Non-pigmented ciliary epithelial cell (primary cell): ENCODE measurements around the gene PRCP.

Experiments used
- DNase-seq: peaks from one replicate; pipeline ENCODE4 v3.0.0-alpha.2; 2010; ENCODE audit warnings: low read depth

The PRCP gene

DNA sequence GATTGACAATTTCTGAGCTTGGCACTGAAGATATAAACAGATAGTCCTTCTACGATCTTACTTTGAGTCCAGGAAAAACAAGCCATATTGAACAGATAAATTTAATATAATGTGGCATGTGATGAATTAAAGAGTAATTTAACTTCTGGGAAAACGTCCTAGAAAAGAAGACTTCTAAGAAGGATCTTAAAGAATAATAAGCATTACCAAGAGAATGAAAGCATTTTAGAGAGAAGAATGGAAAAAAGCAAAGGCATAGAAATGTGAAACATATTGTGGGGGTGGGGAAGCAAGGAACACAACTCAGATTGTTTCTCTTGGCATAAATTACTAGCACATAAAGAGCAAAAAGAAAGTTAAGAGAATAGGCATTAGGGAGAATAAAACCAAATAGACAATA lies 6.7 kb upstream of the PRCP start:
- no peak for DNase-seq

- no peak for DNase-seq
Measured at GRCh38 chr11:82906236-82906635, 6.0 kb upstream of the PRCP start.

DNA sequence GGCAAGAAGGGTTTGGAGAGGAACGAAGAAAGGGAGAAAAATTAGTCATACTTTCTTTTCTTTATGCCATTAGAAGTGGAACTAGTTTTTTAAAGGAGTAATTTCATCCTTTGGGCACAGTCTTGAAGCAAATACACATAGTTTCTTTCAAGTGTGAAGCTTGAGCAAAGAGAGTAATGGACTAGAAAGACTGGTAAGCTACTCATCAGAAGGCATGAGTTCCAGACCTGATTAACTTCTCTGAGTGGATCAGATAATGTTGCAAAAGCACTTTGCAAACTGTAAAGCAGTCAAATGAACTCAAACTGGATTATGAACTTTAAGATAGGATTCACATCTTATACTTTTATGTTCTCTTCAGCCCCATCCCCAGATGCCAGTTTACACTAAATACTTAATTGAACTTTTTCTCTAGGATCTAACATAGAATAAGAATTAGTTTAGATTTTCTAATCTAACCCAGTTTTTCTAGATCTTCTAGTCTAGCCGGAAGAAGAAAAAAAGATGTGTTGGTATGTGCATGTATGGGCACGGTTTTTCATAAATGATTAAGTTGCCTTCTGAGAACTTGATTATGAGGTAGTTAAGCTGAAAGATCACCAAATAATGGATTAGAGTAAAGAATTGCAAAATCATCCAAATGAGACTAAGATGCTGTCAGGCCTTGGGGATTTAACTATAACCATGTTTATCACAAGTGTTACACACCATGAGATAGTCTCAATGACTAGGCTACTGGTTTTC lies 3.8 kb upstream of the PRCP start:
- no peak for DNase-seq

GRCh38 chr11:82902880-82903279 lies 2.6 kb upstream of the PRCP start:
- no peak for DNase-seq

GRCh38 chr11:82901922-82902485 lies 1.8 kb upstream of the PRCP start:
- DNase-seq = no peak

DNA sequence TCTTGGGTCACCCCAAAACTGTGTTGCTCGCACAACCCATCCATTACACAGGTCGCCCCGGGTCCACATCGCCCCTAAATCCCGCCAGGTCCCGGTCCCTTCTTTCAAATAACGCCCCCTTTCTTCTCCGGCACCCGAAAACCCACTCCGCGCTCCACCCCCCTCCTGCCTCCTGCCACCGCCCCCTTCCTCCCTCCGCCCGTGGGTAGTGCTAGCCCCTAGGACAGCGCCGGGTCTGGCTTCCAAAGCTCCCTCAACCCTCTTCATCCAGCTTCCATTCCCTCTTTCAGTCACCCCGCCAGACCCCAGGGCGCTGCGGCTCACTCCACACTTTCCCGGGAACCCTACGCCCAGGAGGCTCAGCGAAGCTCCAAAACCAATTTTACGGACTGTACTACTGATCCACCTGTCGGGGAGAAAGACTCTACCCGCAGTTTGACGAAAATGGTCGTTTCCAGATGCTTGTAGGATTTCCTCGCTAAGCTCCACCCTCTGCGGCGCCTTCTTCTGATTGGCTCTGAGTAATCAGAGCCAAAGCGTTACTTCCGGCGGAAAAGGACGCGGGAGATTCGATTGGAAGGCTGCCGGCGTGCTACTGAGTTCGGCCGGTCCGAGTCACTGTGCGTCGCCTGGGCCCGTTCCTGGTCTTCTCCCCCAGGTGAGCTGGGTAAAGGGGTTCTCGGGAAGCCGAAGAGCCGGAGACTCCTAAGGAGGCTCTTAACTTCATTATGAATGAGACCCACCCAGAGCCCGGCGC lies 1.1 kb upstream of the PRCP start, which contains the start of gene DDIAS:
DDIAS (plus strand) TSS at position 572 of the 757 bp plus-strand sequence. CDS start 13,003 bp downstream, outside the sequence.
- peak; percentile 96 for DNase-seq

GRCh38 chr11:82899957-82900276 lies 313 bp downstream of the PRCP start:
- no peak for DNase-seq

- DNase-seq = no peak
Measured at GRCh38 chr11:82899186-82899820, 927 bp downstream of the PRCP start.

GRCh38 chr11:82898241-82898640 lies 2.0 kb downstream of the PRCP start:
- DNase-seq = no peak

GRCh38 chr11:82896183-82896582 lies 4.0 kb downstream of the PRCP start:
- DNase-seq = no peak

GRCh38 chr11:82895437-82896091 lies 4.7 kb downstream of the PRCP start:
- no peak for DNase-seq

- DNase-seq = no peak
Measured at GRCh38 chr11:82892611-82893169, 7.5 kb downstream of the PRCP start.

DNA sequence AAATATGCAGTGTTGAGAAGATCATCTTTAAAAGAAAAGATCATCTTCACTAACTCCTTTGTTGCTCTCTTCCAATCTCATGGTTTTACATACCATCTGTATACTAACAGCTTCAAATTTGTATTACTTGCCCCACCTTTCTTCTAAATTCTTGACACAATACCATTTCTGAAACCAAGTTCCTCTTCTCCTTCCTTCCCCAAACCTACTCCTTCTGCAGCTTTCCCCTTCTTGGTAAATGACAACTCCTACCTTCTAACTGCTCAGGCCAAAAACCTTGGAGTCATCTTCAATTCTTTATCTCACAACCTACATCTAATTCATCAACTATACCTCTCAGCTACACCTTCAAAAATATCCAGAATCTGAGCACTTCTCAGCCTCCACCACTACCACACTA lies 9.3 kb downstream of the PRCP start:
- DNase-seq = no peak

DNA sequence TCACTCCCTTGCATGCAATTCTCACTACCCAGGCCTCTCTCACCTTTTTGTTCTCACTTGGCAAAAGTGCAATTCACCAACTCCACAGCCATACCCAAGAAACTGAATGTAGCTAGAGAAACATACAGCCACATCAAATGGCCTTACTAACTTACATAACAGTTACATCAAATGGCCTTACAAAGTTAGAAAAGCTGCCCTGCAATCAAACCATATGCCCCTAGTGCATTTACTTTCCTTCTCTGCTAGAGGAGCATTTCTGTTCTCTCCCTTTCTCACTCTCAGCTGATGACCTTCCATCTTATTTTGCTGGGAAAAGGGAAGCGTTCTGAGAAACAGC lies 10.3 kb downstream of the PRCP start:
- no peak for DNase-seq

- DNase-seq = no peak
Measured at GRCh38 chr11:82889133-82890001, 10.9 kb downstream of the PRCP start.

GRCh38 chr11:82883853-82884252 lies 16.4 kb downstream of the PRCP start:
- no peak for DNase-seq

GRCh38 chr11:82874646-82875523 lies 25.3 kb downstream of the PRCP start:
- DNase-seq = no peak

DNA sequence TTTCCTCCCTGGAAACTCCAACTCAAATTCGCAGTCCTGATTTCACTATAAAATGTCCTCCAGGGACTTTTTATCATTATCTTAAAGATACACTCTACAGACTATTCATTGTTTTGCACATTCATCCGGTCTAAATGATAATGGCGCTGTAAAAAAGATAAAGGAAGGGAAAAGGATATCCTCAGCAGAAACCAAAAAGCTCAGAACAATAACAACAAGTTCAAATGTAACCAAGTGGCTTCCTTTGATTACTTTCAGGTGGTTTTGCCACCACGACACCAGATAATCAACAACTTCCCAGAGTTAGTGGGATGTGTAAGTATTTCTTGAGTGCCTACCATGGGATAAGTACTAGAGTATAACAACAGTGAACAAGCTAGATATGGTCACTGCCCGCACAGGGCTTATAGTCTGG lies 26.3 kb downstream of the PRCP start:
- DNase-seq = no peak

- no peak for DNase-seq
Measured at GRCh38 chr11:82872377-82873150, 27.7 kb downstream of the PRCP start.
